OCI-LY1 (cell line): ENCODE results near the gene FAHD1.

Experiments used
- H2AFZ ChIP-seq: fragments of 200-600 bp; sonication (generic), shearing (Covaris generic); 2 replicates; pipeline ENCODE4 v1.6.0; 2014; ENCODE audit warnings: antibody characterized with exemption, mild to moderate bottlenecking, low read length
- H3F3A ChIP-seq: fragments of 200-600 bp; sonication (generic), shearing (Covaris generic); 2 replicates; pipeline ENCODE4 v1.6.0; 2014; ENCODE audit warnings: mild to moderate bottlenecking, antibody characterized with exemption, low read length, moderate library complexity; ENCODE audit not compliant: insufficient read depth
- H3K27ac ChIP-seq: fragments of 200-600 bp; sonication (generic); 2 replicates; pipeline ENCODE4 v1.5.1; 2014; ENCODE audit warnings: low read length, mixed run types, mild to moderate bottlenecking, low read depth; ENCODE audit not compliant: poor library complexity, severe bottlenecking
- H3K27me3 ChIP-seq: fragments of 200-600 bp; sonication (generic); 2 replicates; pipeline ENCODE4 v1.6.0; 2014; ENCODE audit warnings: antibody characterized with exemption, mild to moderate bottlenecking, low read length, moderate library complexity; ENCODE audit not compliant: insufficient read depth
- H3K36me3 ChIP-seq: fragments of 200-600 bp; sonication (generic); 2 replicates; pipeline ENCODE4 v1.6.1; 2014; ENCODE audit warnings: mild to moderate bottlenecking, antibody characterized with exemption, low read length, moderate library complexity, mixed read lengths; ENCODE audit not compliant: insufficient read depth
- H3K4me1 ChIP-seq: fragments of 200-600 bp; sonication (generic); 2 replicates; pipeline ENCODE4 v1.5.1; 2014; ENCODE audit warnings: mild to moderate bottlenecking, low read length, moderate library complexity; ENCODE audit not compliant: insufficient read depth, severe bottlenecking
- H3K4me2 ChIP-seq: fragments of 200-600 bp; sonication (generic), shearing (Covaris generic); 2 replicates; pipeline ENCODE4 v1.6.1; 2014; ENCODE audit warnings: low read length
- H3K4me3 ChIP-seq: fragments of 200-600 bp; sonication (generic); 2 replicates; pipeline ENCODE4 v1.5.1; 2014; ENCODE audit warnings: low read length, low read depth, mild to moderate bottlenecking, mixed read lengths; ENCODE audit not compliant: poor library complexity, severe bottlenecking
- H3K79me2 ChIP-seq: fragments of 200-600 bp; shearing (Covaris generic); 2 replicates; pipeline ENCODE4 v1.6.1; 2016; ENCODE audit warnings: mixed run types, low read length, mixed read lengths; ENCODE audit not compliant: insufficient read depth
- H3K9ac ChIP-seq: fragments of 200-600 bp; sonication (generic), shearing (Covaris generic); 2 replicates; pipeline ENCODE4 v1.6.1; 2014; ENCODE audit warnings: mild to moderate bottlenecking, low read length, mixed read lengths
- H3K9me2 ChIP-seq: fragments of 200-600 bp; sonication (generic), shearing (Covaris generic); 2 replicates; pipeline ENCODE4 v1.6.1; 2014; ENCODE audit warnings: low read depth, mild to moderate bottlenecking, low read length, mixed read lengths
- H3K9me3 ChIP-seq: fragments of 200-600 bp; shearing (Covaris generic); 2 replicates; pipeline ENCODE4 v1.6.1; 2014; ENCODE audit warnings: low read length, mixed read lengths
- H4K20me1 ChIP-seq: fragments of 200-600 bp; sonication (generic), shearing (Covaris generic); 2 replicates; pipeline ENCODE4 v1.6.0; 2016; ENCODE audit warnings: mild to moderate bottlenecking, low read length; ENCODE audit not compliant: insufficient read depth
- CTCF ChIP-seq: fragments of 200-600 bp; sonication (generic), shearing (Covaris generic); IDR thresholded peaks from 2 replicates; pipeline ENCODE4 v1.5.1; 2017; ENCODE audit warnings: mild to moderate bottlenecking, antibody characterized with exemption, low read length, moderate library complexity, mixed read lengths
- EZH2 ChIP-seq: fragments of 200-600 bp; sonication (generic), shearing (Covaris generic); IDR thresholded peaks from 2 replicates; pipeline ENCODE4 v1.8.0; 2017; ENCODE audit warnings: borderline replicate concordance, mixed run types, mild to moderate bottlenecking, antibody characterized with exemption, low read length, moderate library complexity, mixed read lengths

Gene FAHD1

GRCh38 chr16:1861730-1862129 is 34.7 kb downstream of the FAHD1 start:
- no peak overlapping the region for H2AFZ ChIP-seq
- no peak overlapping the region for H3K27ac ChIP-seq
- H3K4me3 ChIP-seq, result no peak overlapping the region
- H3K9me3 ChIP-seq, result no peaks in the 10 kb centered on the region
- no peaks in the 10 kb centered on the region for H3F3A ChIP-seq
- no peak overlapping the region for H3K4me2 ChIP-seq
- no peaks in the 10 kb centered on the region for H4K20me1 ChIP-seq
- no peaks in the 10 kb centered on the region for H3K79me2 ChIP-seq
- no peaks in the 10 kb centered on the region for H3K36me3 ChIP-seq
- no peaks in the 10 kb centered on the region for H3K4me1 ChIP-seq
- no peaks in the 10 kb centered on the region for H3K9me2 ChIP-seq
- TF ChIP-seq EZH2 (no peak), CTCF (no peak)
- no peaks in the 10 kb centered on the region for H3K27me3 ChIP-seq
- H3K9ac ChIP-seq, result no peak overlapping the region

- no peaks in the 10 kb centered on the region for H3K9me2 ChIP-seq
- H3K36me3 ChIP-seq, result no peaks in the 10 kb centered on the region
- H3F3A ChIP-seq, result no peaks in the 10 kb centered on the region
- H3K4me3 ChIP-seq, result no peak overlapping the region
- TF ChIP-seq EZH2 (no peak), CTCF (no peak)
- H3K9me3 ChIP-seq, result no peaks in the 10 kb centered on the region
- no peaks in the 10 kb centered on the region for H3K79me2 ChIP-seq
- H3K9ac ChIP-seq, result no peak overlapping the region
- no peak overlapping the region for H2AFZ ChIP-seq
- no peaks in the 10 kb centered on the region for H3K27me3 ChIP-seq
- no peaks in the 10 kb centered on the region for H4K20me1 ChIP-seq
- no peak overlapping the region for H3K27ac ChIP-seq
- H3K4me2 ChIP-seq, result no peak overlapping the region
- no peaks in the 10 kb centered on the region for H3K4me1 ChIP-seq
Observed at GRCh38 chr16:1862394-1862793, 35.4 kb downstream of the FAHD1 start.

GRCh38 chr16:1863681-1864460 is 36.9 kb downstream of the FAHD1 start:
- H2AFZ ChIP-seq, result no peak overlapping the region
- H3K4me1 ChIP-seq, result no peaks in the 10 kb centered on the region
- H3K4me2 ChIP-seq, result no peak overlapping the region
- no peak overlapping the region for H3K4me3 ChIP-seq
- no peaks in the 10 kb centered on the region for H3K79me2 ChIP-seq
- H3K9me2 ChIP-seq, result no peaks in the 10 kb centered on the region
- no peak overlapping the region for H3K9ac ChIP-seq
- no peaks in the 10 kb centered on the region for H3K9me3 ChIP-seq
- H3K27ac ChIP-seq, result no peak overlapping the region
- no peaks in the 10 kb centered on the region for H3K27me3 ChIP-seq
- no peaks in the 10 kb centered on the region for H3F3A ChIP-seq
- no peaks in the 10 kb centered on the region for H3K36me3 ChIP-seq
- peak; percentile 49 for TF ChIP-seq CTCF
- no peak for TF ChIP-seq EZH2
- H4K20me1 ChIP-seq, result no peaks in the 10 kb centered on the region
